ENCODE measurements around the gene NDUFS6.

NDUFS6 gene

GRCh38 chr5:1764606-1764960, 36.6 kb upstream of the NDUFS6 start:
- in situ Hi-C loops (cut with MboI; ENCODE audit: low sequenced_read_pairs) = loop anchor here (25.0 kb wide), 1 partner anchor 248 kb away; no protein-coding TSS in a partner anchor

GRCh38 chr5:1765141-1765879, 35.9 kb upstream of the NDUFS6 start:
- in situ Hi-C loops (cut with MboI; ENCODE audit: low sequenced_read_pairs) = loop anchor here (25.0 kb wide), 1 partner anchor 247 kb away; no protein-coding TSS in a partner anchor

GRCh38 chr5:1765880-1766235, 35.3 kb upstream of the NDUFS6 start:
- in situ Hi-C loops (cut with MboI; ENCODE audit: low sequenced_read_pairs) = loop anchor here (25.0 kb wide), 1 partner anchor 246 kb away; no protein-coding TSS in a partner anchor

- in situ Hi-C loops (cut with MboI; ENCODE audit: low sequenced_read_pairs) = loop anchor here (25.0 kb wide), 1 partner anchor 245 kb away; no protein-coding TSS in a partner anchor
Measured at GRCh38 chr5:1767524-1768282, 33.5 kb upstream of the NDUFS6 start.

- in situ Hi-C loops (cut with MboI; ENCODE audit: low sequenced_read_pairs) = loop anchor here (25.0 kb wide), 1 partner anchor 244 kb away; no protein-coding TSS in a partner anchor
Measured at GRCh38 chr5:1768283-1769000, 32.8 kb upstream of the NDUFS6 start.

- in situ Hi-C loops (cut with MboI; ENCODE audit: low sequenced_read_pairs) = loop anchor here (25.0 kb wide), 1 partner anchor 243 kb away; no protein-coding TSS in a partner anchor
Measured at GRCh38 chr5:1769017-1769640, 32.1 kb upstream of the NDUFS6 start.

GRCh38 chr5:1769752-1770442, 31.3 kb upstream of the NDUFS6 start:
- in situ Hi-C loops (cut with MboI; ENCODE audit: low sequenced_read_pairs) = loop anchor here (25.0 kb wide), 1 partner anchor 242 kb away; no protein-coding TSS in a partner anchor

GRCh38 chr5:1770443-1770802, 30.8 kb upstream of the NDUFS6 start:
- in situ Hi-C loops (cut with MboI; ENCODE audit: low sequenced_read_pairs) = loop anchor here (25.0 kb wide), 1 partner anchor 242 kb away; no protein-coding TSS in a partner anchor

GRCh38 chr5:1771149-1772065, 29.8 kb upstream of the NDUFS6 start:
- in situ Hi-C loops (cut with MboI; ENCODE audit: low sequenced_read_pairs) = loop anchor here (25.0 kb wide), 1 partner anchor 241 kb away; no protein-coding TSS in a partner anchor

- in situ Hi-C loops (cut with MboI; ENCODE audit: low sequenced_read_pairs) = loop anchor here (25.0 kb wide), 1 partner anchor 240 kb away; no protein-coding TSS in a partner anchor
Measured at GRCh38 chr5:1772634-1773033, 28.6 kb upstream of the NDUFS6 start.

- in situ Hi-C loops (cut with MboI; ENCODE audit: low sequenced_read_pairs) = no loop called here
Measured at GRCh38 chr5:1776831-1777230, 24.4 kb upstream of the NDUFS6 start.

GRCh38 chr5:1777281-1778137, 23.7 kb upstream of the NDUFS6 start:
- in situ Hi-C loops (cut with MboI; ENCODE audit: low sequenced_read_pairs) = no loop called here

GRCh38 chr5:1778138-1779020, 22.8 kb upstream of the NDUFS6 start:
- in situ Hi-C loops (cut with MboI; ENCODE audit: low sequenced_read_pairs) = no loop called here

- in situ Hi-C loops (cut with MboI; ENCODE audit: low sequenced_read_pairs) = no loop called here
Measured at GRCh38 chr5:1779021-1779680, 22.1 kb upstream of the NDUFS6 start.

GRCh38 chr5:1779782-1780613, 21.2 kb upstream of the NDUFS6 start:
- in situ Hi-C loops (cut with MboI; ENCODE audit: low sequenced_read_pairs) = no loop called here

GRCh38 chr5:1780614-1780930, 20.6 kb upstream of the NDUFS6 start:
- in situ Hi-C loops (cut with MboI; ENCODE audit: low sequenced_read_pairs) = no loop called here

Data from HL-60/S4 treated with retinoic acid at 250 ng/mL for 4 days and 3 days (cell line).